Brain pericyte (primary cell): Measurements from ENCODE around the gene ANO9.

Experiments used
- DNase-seq: peaks from one replicate; pipeline ENCODE4 v3.0.0-alpha.2; 2012; ENCODE audit warnings: low read depth, low spot score

The ANO9 gene

GRCh38 chr11:370070-370941 is 71.5 kb downstream of the ANO9 start:
- DNase-seq: no peak

GRCh38 chr11:369336-370018 is 72.3 kb downstream of the ANO9 start, which contains the start of gene B4GALNT4:
B4GALNT4 (plus strand) TSS chr11:369499; CDS start chr11:369804, 305 bp downstream.
- DNase-seq: no peak

GRCh38 chr11:368414-369335 is 73.1 kb downstream of the ANO9 start:
- no peak for DNase-seq

- no peak for DNase-seq
These were observed 73.8 kb downstream of the ANO9 start for GRCh38 chr11:367956-368413.
